ENCODE data around the gene GRXCR1. TPM values are rescaled to one million over a fixed set of nuclear protein-coding genes. Genes with fewer than 3 reads are reported as not detected.

The GRXCR1 gene
- total and polyA plus RNA-seq, 2 of the 13 experiments (the other 11 are each of a cell fraction or from before 2014, with no cell fraction given), result not detected

DNA sequence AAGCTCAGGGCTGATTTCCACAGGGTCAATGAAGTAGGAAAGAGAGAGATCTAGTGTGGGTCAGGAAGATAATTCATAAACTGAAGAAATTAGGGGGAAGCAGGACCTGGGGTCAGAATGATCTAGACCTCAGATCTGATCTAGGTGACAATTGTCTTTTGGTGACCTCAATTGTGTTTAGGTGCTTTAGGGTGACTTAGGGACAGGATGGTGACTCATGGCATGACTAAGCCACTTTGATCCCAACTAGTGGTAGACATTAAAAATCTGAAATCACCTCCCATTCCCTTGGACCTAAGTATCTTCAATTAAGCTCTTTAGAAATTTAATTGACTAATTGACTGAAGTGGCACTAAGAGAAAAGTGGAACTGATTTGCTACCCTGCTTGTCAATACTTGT lies 36.7 kb upstream of the GRXCR1 start (continued):
- TF ChIP-seq, protein P1, sequence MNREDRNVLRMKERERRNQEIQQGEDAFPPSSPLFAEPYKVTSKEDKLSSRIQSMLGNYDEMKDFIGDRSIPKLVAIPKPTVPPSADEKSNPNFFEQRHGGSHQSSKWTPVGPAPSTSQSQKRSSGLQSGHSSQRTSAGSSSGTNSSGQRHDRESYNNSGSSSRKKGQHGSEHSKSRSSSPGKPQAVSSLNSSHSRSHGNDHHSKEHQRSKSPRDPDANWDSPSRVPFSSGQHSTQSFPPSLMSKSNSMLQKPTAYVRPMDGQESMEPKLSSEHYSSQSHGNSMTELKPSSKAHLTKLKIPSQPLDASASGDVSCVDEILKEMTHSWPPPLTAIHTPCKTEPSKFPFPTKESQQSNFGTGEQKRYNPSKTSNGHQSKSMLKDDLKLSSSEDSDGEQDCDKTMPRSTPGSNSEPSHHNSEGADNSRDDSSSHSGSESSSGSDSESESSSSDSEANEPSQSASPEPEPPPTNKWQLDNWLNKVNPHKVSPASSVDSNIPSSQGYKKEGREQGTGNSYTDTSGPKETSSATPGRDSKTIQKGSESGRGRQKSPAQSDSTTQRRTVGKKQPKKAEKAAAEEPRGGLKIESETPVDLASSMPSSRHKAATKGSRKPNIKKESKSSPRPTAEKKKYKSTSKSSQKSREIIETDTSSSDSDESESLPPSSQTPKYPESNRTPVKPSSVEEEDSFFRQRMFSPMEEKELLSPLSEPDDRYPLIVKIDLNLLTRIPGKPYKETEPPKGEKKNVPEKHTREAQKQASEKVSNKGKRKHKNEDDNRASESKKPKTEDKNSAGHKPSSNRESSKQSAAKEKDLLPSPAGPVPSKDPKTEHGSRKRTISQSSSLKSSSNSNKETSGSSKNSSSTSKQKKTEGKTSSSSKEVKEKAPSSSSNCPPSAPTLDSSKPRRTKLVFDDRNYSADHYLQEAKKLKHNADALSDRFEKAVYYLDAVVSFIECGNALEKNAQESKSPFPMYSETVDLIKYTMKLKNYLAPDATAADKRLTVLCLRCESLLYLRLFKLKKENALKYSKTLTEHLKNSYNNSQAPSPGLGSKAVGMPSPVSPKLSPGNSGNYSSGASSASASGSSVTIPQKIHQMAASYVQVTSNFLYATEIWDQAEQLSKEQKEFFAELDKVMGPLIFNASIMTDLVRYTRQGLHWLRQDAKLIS (CRISPR knock-in tag; IDR thresholded peaks at IDR 0.05), result no peak
- no peak for TF ChIP-seq MEIS2 (CRISPR knock-in tag; IDR thresholded peaks at IDR 0.05)
- TF ChIP-seq, protein P2, sequence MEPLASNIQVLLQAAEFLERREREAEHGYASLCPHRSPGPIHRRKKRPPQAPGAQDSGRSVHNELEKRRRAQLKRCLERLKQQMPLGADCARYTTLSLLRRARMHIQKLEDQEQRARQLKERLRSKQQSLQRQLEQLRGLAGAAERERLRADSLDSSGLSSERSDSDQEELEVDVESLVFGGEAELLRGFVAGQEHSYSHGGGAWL (CRISPR knock-in tag; IDR thresholded peaks at IDR 0.05), result no peak
- no peak for TF ChIP-seq ATM (IDR thresholded peaks at IDR 0.05; ENCODE audit: borderline replicate concordance)
- no peak for TF ChIP-seq PHB2 (IDR thresholded peaks at IDR 0.05; ENCODE audit: partially characterized antibody)
- no peak for TF ChIP-seq ATF1 (CRISPR knock-in tag; IDR thresholded peaks at IDR 0.05)
- TF ChIP-seq MEIS1 (CRISPR knock-in tag; IDR thresholded peaks at IDR 0.05; ENCODE audit: borderline replicate concordance), result no peak
- no peak for TF ChIP-seq FOSL1 (CRISPR knock-in tag; IDR thresholded peaks at IDR 0.05; ENCODE audit: borderline replicate concordance)
- no peak for TF ChIP-seq ZNF468 (CRISPR knock-in tag; IDR thresholded peaks at IDR 0.05)
- TF ChIP-seq, protein P3, sequence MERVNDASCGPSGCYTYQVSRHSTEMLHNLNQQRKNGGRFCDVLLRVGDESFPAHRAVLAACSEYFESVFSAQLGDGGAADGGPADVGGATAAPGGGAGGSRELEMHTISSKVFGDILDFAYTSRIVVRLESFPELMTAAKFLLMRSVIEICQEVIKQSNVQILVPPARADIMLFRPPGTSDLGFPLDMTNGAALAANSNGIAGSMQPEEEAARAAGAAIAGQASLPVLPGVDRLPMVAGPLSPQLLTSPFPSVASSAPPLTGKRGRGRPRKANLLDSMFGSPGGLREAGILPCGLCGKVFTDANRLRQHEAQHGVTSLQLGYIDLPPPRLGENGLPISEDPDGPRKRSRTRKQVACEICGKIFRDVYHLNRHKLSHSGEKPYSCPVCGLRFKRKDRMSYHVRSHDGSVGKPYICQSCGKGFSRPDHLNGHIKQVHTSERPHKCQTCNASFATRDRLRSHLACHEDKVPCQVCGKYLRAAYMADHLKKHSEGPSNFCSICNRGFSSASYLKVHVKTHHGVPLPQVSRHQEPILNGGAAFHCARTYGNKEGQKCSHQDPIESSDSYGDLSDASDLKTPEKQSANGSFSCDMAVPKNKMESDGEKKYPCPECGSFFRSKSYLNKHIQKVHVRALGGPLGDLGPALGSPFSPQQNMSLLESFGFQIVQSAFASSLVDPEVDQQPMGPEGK (CRISPR knock-in tag; IDR thresholded peaks at IDR 0.05), result no peak
- TF ChIP-seq, protein P4, sequence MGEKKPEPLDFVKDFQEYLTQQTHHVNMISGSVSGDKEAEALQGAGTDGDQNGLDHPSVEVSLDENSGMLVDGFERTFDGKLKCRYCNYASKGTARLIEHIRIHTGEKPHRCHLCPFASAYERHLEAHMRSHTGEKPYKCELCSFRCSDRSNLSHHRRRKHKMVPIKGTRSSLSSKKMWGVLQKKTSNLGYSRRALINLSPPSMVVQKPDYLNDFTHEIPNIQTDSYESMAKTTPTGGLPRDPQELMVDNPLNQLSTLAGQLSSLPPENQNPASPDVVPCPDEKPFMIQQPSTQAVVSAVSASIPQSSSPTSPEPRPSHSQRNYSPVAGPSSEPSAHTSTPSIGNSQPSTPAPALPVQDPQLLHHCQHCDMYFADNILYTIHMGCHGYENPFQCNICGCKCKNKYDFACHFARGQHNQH (CRISPR knock-in tag; IDR thresholded peaks at IDR 0.05), result no peak

Measured in HepG2 (cell line).